GM23338 (cell line): ENCODE data around the gene ATF1.

Source experiments
- CREB1 ChIP-seq: fragments of 250-450 bp; sonication (Bioruptor Pico); IDR thresholded peaks from 2 replicates; pipeline ENCODE4 v1.5.0; 2020; ENCODE audit warnings: low read depth, mild to moderate bottlenecking, moderate library complexity
- EZH2 ChIP-seq: fragments of 200-600 bp; sonication (generic); IDR thresholded peaks from one replicate; pipeline ENCODE4 v1.8.0; 2017; ENCODE audit warnings: antibody characterized with exemption, mild to moderate bottlenecking, low read depth; ENCODE audit not compliant: unreplicated experiment
- EZH2phosphoT487 ChIP-seq: fragments of 200-600 bp; sonication (generic); IDR thresholded peaks from one replicate; pipeline ENCODE4 v1.8.1; 2018; ENCODE audit warnings: antibody characterized with exemption; ENCODE audit not compliant: unreplicated experiment
- JUNB ChIP-seq: IDR thresholded peaks from one replicate; pipeline ENCODE4 v1.6.1; 2016; ENCODE audit warnings: antibody characterized with exemption; ENCODE audit not compliant: unreplicated experiment
- POLR2AphosphoS5 ChIP-seq: IDR thresholded peaks from 2 replicates; pipeline ENCODE4 v1.6.1; 2016; ENCODE audit warnings: antibody characterized with exemption, low read depth
- REST ChIP-seq: IDR thresholded peaks from one replicate; pipeline ENCODE4 v1.6.1; 2018; ENCODE audit warnings: antibody characterized with exemption; ENCODE audit not compliant: unreplicated experiment
- ZNF114 ChIP-seq: fragments of 250-450 bp; sonication (Bioruptor Pico); IDR thresholded peaks from 2 replicates; pipeline ENCODE4 v1.5.0; 2020; ENCODE audit warnings: mild to moderate bottlenecking, moderate library complexity
- TF ChIP-seq, protein P1 (sequence below), 2 experiments: fragments of 200-600 bp in 1 of 2; sonication (generic) in 1 of 2; conservative IDR thresholded peaks; 2 replicates each; pipeline versions ENCODE4 v1.5.1 to v1.6.1; 2016 to 2017; ENCODE audit warnings: antibody characterized with exemption in 2 of 2, low read depth in 2 of 2, mild to moderate bottlenecking in 2 of 2, moderate library complexity in 1 of 2

DNA sequence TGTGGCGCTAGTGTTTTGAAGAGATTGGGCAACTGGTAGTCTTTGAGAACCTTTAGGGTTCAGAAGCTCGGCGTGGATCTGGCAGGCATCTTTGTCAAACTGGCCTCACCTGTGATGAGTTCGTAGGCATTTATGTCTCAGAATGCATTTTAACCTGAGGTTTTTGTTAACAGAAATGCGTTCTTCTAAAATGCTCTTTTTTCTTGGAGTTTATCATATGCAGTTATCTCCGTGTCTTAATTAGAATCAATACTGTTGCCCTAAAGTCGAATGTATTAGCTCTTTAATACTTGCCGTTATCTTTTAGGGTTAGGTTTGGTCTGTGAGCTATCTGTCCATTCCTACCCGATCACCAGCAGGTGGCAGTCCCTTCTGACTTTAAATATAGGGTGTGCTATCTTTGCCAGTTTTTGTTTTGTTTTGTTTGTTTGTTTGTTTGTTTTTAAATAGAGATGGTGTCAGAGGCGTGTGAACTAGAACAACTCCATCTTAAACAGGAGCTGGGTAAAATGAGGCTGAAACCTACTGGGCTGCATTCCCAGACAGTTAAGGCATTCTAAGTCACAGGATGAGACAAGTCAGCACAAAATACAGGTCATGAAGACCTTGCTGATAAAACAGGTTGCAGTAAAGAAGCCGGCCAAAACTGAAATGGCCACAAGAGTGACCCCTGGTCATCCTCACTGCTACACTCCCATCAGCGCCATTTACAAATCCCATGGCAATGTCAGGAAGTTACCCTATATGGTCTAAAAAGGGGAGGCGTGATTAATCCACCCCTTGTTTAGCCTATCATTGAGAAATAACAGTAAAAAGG lies 1.4 kb downstream of the ATF1 start:
- TF ChIP-seq, protein P1, sequence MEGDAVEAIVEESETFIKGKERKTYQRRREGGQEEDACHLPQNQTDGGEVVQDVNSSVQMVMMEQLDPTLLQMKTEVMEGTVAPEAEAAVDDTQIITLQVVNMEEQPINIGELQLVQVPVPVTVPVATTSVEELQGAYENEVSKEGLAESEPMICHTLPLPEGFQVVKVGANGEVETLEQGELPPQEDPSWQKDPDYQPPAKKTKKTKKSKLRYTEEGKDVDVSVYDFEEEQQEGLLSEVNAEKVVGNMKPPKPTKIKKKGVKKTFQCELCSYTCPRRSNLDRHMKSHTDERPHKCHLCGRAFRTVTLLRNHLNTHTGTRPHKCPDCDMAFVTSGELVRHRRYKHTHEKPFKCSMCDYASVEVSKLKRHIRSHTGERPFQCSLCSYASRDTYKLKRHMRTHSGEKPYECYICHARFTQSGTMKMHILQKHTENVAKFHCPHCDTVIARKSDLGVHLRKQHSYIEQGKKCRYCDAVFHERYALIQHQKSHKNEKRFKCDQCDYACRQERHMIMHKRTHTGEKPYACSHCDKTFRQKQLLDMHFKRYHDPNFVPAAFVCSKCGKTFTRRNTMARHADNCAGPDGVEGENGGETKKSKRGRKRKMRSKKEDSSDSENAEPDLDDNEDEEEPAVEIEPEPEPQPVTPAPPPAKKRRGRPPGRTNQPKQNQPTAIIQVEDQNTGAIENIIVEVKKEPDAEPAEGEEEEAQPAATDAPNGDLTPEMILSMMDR (conservative IDR thresholded peaks at IDR 0.05; ENCODE audit: low read depth in 2 of 2), result peak; percentile 75 to 89
- TF ChIP-seq ZNF114 (CRISPR knock-in tag) (no peak), EZH2 (no peak), POLR2AphosphoS5 (no peak), REST (no peak), CREB1 (CRISPR knock-in tag) (no peak), JUNB (no peak), EZH2phosphoT487 (no peak)
